Measurements from ENCODE around the gene DOCK11.

- TF ChIP-seq CTCF (conservative IDR thresholded peaks at IDR 0.05; ENCODE audit: low read depth, low read length) (no peak), EZH2 (IDR thresholded peaks at IDR 0.05; ENCODE audit: low read length, unreplicated experiment) (no peak)
Measured at GRCh38 chrX:118562582-118563164, 67.1 kb downstream of the DOCK11 start.
